ENCODE measurements around the gene FBXO3.
"Not testable (repeated sequence)": the region's sequence is repeated elsewhere in the genome, so short reads cannot be mapped to it uniquely, and the experiment has no call there.

FBXO3 gene

GRCh38 chr11:33725496-33725895 is 48.8 kb downstream of the FBXO3 start:
- DNase-seq: no peak

DNA sequence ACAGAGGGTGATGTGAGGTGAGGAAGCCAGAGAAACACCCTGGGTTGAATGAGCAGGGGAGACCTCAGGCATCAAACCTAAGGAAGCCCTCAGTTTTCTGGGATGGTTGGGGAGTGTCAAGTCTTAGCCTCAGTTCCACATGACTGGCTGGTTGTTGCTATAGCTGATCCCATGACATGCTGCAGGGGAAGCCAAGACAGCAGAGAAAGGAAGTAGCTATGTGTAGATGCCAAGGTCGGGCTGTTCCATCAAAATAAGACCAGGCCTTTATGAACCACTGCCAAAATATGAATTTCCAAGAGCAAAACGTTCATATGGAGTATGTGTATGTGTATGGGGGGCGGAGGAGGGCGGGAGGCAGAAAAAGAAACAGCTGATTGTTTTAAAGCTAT is 49.7 kb downstream of the FBXO3 start:
- DNase-seq: no peak

- DNase-seq: no peak
Measured at GRCh38 chr11:33723238-33723881, 51.0 kb downstream of the FBXO3 start.

- DNase-seq: no peak
Measured at GRCh38 chr11:33722590-33723234, 51.6 kb downstream of the FBXO3 start.

GRCh38 chr11:33721984-33722383 is 52.3 kb downstream of the FBXO3 start:
- DNase-seq: no peak

DNA sequence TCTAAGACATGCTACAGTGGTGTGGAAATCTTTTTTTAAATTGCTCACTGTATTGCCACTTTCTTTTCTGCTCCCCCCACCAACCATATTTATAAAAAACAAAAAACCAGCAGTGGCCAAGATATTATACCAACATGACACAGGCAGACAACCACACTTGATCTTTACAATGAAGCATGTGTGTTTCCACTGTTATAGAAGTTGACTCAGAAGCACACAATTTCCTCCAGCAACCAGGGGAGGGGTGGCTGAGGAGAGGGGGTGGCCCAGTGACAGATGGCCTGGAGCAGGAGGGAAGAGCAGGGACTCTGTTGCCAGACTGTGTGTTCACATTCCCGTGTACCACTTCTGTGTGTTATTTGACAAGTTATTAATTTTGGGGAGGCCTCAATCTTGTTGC is 52.9 kb downstream of the FBXO3 start:
- no peak for DNase-seq

DNA sequence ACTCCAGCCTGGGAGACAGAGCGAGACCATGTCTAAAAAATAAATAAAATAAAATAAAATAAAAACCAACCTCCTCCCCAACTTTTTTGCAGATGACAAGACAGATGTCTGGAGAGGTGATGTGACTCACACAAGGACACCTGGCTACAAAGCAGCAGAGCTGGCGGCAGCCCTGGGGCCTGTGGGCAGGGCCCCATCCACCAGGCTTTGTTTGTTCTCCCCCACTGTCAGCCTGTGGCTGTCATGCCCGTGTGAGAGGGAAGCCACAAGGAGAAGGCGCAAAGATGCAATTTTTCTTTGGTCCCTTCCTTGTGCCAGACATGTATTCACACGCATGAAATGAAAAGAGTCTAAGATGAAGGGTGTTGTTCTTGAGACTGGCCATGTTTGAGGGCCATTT is 54.7 kb downstream of the FBXO3 start:
- no peak for DNase-seq

GRCh38 chr11:33718440-33718839 is 55.9 kb downstream of the FBXO3 start:
- DNase-seq: no peak

GRCh38 chr11:33716243-33716642 is 58.1 kb downstream of the FBXO3 start:
- no peak for DNase-seq

DNA sequence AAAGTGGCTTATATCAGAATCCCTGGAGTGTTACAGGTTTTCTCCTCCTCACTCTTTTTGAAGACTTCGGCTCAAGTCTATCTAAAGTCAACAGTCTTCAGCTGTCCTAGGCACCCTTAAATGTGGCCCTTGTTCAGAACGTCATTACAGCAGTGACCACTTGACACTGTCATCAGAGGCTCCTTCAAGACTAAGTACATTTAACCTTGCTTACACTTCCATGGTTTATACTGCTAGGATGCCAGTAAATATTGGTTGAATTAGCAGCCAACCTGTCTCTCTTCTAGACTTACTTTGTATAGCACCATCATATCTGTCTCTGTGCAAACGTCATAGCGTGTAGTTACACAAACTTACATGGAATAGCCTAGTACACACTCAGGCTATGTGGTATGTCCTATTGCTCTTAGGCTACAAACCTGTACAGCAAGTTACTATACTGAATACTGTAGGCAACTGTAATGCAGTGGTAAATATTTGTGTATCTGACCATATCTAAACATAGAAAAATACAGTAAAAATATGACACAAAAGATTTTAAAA is 60.4 kb downstream of the FBXO3 start:
- DNase-seq: no peak

DNA sequence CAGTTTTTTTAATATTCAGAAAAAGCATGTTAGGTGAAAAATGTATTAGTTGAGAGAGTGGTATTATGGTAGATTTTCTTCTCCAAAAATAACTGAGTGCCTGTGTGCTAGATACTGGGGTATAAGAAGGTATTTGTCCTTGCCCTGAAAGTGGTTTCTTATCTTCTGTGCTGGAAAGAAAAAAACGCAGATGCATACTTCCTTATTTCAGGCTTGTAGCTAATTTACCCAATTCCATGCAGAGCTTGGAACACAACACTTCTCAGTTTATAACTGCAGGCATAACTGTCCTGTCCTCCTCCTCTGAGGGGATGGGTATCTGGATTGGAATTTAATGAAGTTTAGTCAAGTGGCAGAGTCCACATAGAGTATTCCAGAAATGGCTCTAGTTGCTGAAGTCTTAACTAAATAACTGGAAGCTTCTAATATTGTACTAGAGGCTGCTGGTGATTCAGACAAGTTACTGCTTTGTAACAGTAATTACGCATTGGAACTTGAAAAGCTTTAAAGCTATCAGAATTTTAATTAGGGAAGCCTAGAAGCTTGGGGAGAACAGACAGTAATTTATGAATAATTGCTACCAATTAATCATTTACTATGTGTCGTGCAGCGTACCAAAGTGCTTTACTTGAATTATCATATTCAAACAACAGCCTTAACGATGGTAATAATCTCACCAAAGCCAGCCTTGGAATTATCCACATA is 61.0 kb downstream of the FBXO3 start:
- no peak for DNase-seq

- DNase-seq: no peak
Measured at GRCh38 chr11:33712436-33712835, 61.9 kb downstream of the FBXO3 start.

- DNase-seq: no peak
Measured at GRCh38 chr11:33709466-33709865, 64.9 kb downstream of the FBXO3 start.

DNA sequence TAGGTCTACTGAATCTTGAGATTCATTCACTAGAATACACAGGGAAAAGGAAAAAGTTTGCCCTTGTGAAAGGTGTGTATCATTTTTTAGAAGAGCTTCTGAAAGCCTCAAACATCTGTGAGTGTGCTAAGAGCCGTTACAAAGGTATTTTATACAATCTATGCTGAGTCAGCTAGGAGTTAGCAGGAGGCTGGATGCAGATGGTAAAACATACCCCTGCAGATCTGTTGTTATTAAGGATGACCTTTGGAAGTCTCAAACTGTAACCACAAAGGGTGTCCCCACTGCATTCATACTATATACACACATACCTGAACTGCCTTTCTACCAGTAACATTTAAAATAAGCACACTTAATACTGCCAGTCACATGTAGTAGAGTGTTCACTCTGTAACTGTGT is 65.3 kb downstream of the FBXO3 start:
- no peak for DNase-seq

DNA sequence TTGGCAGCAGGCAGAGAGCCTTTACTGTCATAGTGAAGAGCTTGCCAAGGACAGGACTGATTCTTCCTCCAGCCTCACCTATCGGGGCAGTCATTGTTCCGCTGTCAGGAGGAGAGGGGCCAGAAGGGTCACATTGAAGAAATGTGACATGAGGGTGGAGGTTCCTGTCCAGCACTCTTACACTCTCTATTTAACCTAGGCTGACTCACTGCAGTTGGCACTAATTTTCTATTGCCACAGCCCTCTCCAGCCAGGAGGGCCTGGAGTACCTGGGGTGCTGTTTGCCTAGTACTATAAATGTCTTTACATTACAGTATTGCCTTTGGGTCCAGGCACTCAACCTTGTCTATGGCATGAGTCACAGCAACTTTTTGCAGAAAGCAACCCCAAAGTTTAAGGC is 66.5 kb downstream of the FBXO3 start:
- not testable (repeated sequence) for DNase-seq

- no peak for DNase-seq
Measured at GRCh38 chr11:33706966-33707365, 67.4 kb downstream of the FBXO3 start.

GRCh38 chr11:33706546-33706945 is 67.8 kb downstream of the FBXO3 start:
- DNase-seq: no peak

DNA sequence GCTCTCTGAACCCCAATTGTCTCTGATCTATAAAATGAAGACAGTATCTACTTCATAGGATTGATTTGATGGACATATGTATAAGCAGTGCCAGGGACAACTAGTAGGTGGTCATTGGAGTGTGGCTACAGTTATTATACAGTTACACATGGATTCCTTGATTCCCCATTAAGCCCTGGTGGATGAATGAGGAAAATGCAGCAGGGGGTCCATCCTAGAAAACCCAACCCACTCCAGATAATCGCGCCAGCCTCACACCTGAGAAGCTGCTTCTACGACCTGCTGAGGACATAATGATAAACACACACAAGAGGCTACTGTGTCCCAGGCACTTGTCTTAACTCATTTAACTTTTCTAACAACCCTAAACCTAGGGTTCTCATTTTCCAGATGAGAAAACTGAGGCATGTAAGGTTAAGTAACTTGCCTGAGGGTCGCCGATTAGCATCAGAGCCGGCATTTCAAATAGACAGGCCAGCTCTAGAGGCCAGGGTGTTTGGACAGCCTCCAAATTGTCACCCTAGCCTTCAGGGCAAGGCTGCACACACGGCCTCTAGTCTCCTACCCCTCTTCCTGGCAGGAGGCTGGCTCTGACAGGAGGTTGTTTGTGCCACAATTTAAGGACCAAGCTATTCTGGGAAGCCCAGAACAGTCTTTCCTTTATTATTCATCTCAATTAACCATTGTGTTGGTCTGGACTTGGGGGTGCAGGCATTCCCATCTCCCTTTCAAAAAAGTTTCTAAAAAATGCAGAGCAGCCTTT is 69.9 kb downstream of the FBXO3 start:
- no peak for DNase-seq

DNA sequence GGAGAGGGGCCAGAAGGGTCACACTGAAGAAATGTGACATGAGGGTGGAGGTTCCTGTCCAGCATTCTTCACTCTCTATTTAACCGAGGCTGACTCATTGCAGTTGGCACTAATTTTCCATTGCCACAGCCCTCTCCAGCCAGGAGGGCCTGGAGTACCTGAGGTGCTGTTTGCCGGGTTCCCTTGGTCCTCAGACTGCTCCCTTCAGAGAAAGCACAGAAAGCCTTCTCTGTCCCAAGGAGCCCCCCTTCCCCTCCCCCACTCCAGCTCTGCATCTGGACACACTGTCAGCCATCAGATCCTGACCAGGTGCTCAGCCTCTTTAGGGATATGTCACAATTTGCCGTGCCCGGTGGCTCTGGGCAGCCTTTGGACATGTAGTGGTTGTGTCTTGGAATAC is 70.5 kb downstream of the FBXO3 start:
- DNase-seq: no peak

GRCh38 chr11:33703234-33703633 is 71.1 kb downstream of the FBXO3 start:
- no peak for DNase-seq

DNA sequence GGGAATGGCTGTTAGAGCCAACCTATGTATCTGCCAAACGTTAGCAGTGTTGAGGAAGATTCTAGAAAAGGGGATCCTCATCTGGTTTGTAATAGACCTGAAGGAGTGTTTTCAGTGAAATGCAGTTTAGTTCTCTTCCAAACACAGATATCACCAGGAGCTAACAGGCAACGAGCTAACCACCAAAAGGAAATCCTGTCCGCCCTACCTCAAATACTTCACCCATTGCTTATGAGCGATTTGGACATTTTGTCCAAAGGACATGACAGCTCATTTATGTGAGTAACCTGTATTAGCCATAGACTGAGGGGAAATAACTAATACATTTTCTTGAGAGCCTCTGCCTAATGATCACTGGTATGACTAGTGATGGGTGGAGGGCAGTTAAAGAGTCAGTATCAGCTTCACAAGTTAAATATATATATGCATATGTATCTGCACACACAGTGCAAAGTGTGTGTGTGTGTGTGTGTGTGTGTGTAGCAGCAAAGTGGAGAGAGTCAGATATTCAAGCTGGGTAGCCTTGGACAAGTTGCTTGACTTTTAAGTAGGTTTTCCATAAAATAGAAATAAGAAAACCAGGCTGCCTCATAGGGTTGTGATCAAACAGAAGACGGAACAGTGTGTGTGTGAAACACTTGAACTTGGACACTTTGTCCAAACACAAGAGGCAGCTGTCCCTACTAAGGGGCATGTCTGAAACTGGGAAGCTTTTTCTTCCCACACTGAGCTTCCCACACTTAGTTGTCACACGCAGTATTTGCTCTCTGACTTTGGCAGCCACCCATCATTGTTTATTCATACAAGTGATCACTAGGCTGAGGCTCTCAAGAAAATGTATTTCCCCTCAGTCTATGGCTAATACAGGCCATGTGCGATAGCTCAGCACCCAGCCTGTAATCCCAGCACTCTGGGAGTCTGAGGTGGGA is 72.8 kb downstream of the FBXO3 start:
- DNase-seq: no peak
